GM10266 (cell line): ENCODE results near the gene PCGF2.

Experiments
- DNase-seq: peaks from one replicate; pipeline ENCODE4 v3.0.0; 2012; ENCODE audit errors: extremely low spot score
- CTCF ChIP-seq: IDR thresholded peaks from 2 replicates; pipeline ENCODE4 v1.5.1; 2012; ENCODE audit warnings: mild to moderate bottlenecking, low read depth; ENCODE audit not compliant: control insufficient read depth, insufficient read depth; ENCODE audit errors: missing control alignments

The PCGF2 gene

GRCh38 chr17:38715216-38715943 is 32.8 kb downstream of the PCGF2 start:
- TF ChIP-seq CTCF = no peak
- DNase-seq = no peak

- no peak for TF ChIP-seq CTCF
- DNase-seq = no peak
Measured at GRCh38 chr17:38713456-38714075, 34.6 kb downstream of the PCGF2 start.

- no peak for TF ChIP-seq CTCF
- DNase-seq = no peak
Measured at GRCh38 chr17:38712593-38712992, 35.5 kb downstream of the PCGF2 start.

- no peak for DNase-seq
- no peak for TF ChIP-seq CTCF
Measured at GRCh38 chr17:38711792-38712571, 36.2 kb downstream of the PCGF2 start.

- TF ChIP-seq CTCF = no peak
- DNase-seq = no peak
Measured at GRCh38 chr17:38710985-38711384, 37.2 kb downstream of the PCGF2 start.

GRCh38 chr17:38710604-38710962 is 37.6 kb downstream of the PCGF2 start:
- no peak for TF ChIP-seq CTCF
- no peak for DNase-seq
